A549 (cell line): ENCODE results near the gene JMJD8. TPM values are rescaled to one million over a fixed set of nuclear protein-coding genes. Genes with fewer than 3 reads are reported as not detected.
A peak's percentile ranks its signal among the peaks of the same experiment; 100 is the strongest.

Experiments used
- ATAC-seq, 2 experiments: fragments of 200-7000 bp in 1 of 2; fragments of >200 bp in 1 of 2; cut with Nextera tagmentation in 1 of 2; cut with Tn5 transposase in 1 of 2; 3 replicates each; pipeline versions ENCODE4 v1.8.0 to v1.9.1; 2018 to 2020; ENCODE audit warnings: mild to moderate bottlenecking in 1 of 2, moderate library complexity in 1 of 2
- CTCF ChIA-PET: fragments of 300-600 bp; sonication (Branson Sonifier 250); formaldehyde crosslinking; extraction: SDS; loops from one replicate; lab custom pipeline; 2021; ENCODE audit warnings: antibody characterized with exemption, inconsistent platforms; lab: Yijun Ruan, JAX
- POLR2A ChIA-PET: fragments of 350-600 bp; formaldehyde crosslinking; extraction: SDS; loops from one replicate; lab custom pipeline; 2021; ENCODE audit warnings: antibody characterized with exemption, inconsistent platforms; lab: Yijun Ruan, JAX
- DNase-seq, 2 experiments: peaks; one replicate each; pipeline versions ENCODE4 v3.0.0 to v3.0.0-alpha.2; 2011 to 2016; ENCODE audit warnings: low read depth in 1 of 2, low spot score in 1 of 2
- FAIRE-seq: peaks from 2 replicates; lab custom pipeline; 2011; peaks lifted over from hg19 to GRCh38; lab: Jason Lieb, UNC
- H3K27ac ChIP-seq, 2 experiments: fragments of >200 bp; sonication (Bioruptor Twin); formaldehyde crosslinking; 3 replicates each; pipeline ENCODE4 v1.5.1; 2016 to 2017
- H3K4me1 ChIP-seq: fragments of >200 bp; sonication (Bioruptor Twin); formaldehyde crosslinking; 3 replicates; pipeline ENCODE4 v1.6.1; 2016
- H3K4me2 ChIP-seq: fragments of >200 bp; sonication (Bioruptor Twin); formaldehyde crosslinking; 3 replicates; pipeline ENCODE4 v1.6.1; 2016
- H3K4me3 ChIP-seq: fragments of >200 bp; sonication (Bioruptor Twin); formaldehyde crosslinking; 3 replicates; pipeline ENCODE4 v1.5.1; 2016
- H3K9me3 ChIP-seq: fragments of >200 bp; sonication (Bioruptor Twin); formaldehyde crosslinking; 3 replicates; pipeline ENCODE4 v1.6.1; 2016
- CEBPB ChIP-seq, 2 experiments: fragments of >200 bp in 1 of 2; sonication (Bioruptor Twin) in 1 of 2; formaldehyde crosslinking in 1 of 2; IDR thresholded peaks; 2 replicates each; pipeline ENCODE4 v1.6.1; 2012 to 2016
- CHD2 ChIP-seq: fragments of 150-350 bp; IDR thresholded peaks from 2 replicates; pipeline ENCODE4 v1.6.1; 2014; ENCODE audit warnings: low read length; ENCODE audit not compliant: partially characterized antibody
- E2F6 ChIP-seq: IDR thresholded peaks from 2 replicates; pipeline ENCODE4 v1.6.1; 2012; ENCODE audit warnings: low read depth, borderline replicate concordance
- EHMT2 ChIP-seq: fragments of 200-600 bp; sonication (generic); IDR thresholded peaks from 2 replicates; pipeline ENCODE4 v1.6.1; 2016; ENCODE audit warnings: antibody characterized with exemption, low read depth, mild to moderate bottlenecking, moderate library complexity
- ELK1 ChIP-seq: fragments of 150-350 bp; IDR thresholded peaks from 2 replicates; pipeline ENCODE4 v1.6.1; 2014; ENCODE audit warnings: low read depth, mild to moderate bottlenecking, low read length
- ESRRA ChIP-seq: fragments of 150-350 bp; IDR thresholded peaks from 2 replicates; pipeline ENCODE4 v1.6.1; 2014; ENCODE audit warnings: mild to moderate bottlenecking, low read length, borderline replicate concordance
- FOXS1 ChIP-seq: fragments of 250-450 bp; sonication (Bioruptor Pico); IDR thresholded peaks from 2 replicates; pipeline ENCODE4 v1.5.0; 2020; ENCODE audit warnings: mild to moderate bottlenecking, moderate library complexity
- HOXB5 ChIP-seq: fragments of 250-450 bp; sonication (Bioruptor Pico); IDR thresholded peaks from 2 replicates; pipeline ENCODE4 v1.5.0; 2020; ENCODE audit warnings: mild to moderate bottlenecking, moderate library complexity
- JUN ChIP-seq, 2 experiments: fragments of >200 bp; sonication (Bioruptor Twin); formaldehyde crosslinking; IDR thresholded peaks; 2 replicates in 1 of 2; 3 replicates in 1 of 2; pipeline ENCODE4 v1.6.1; 2016 to 2017
- KDM5A ChIP-seq: fragments of 200-600 bp; sonication (generic); IDR thresholded peaks from 2 replicates; pipeline ENCODE4 v1.6.1; 2016; ENCODE audit warnings: antibody characterized with exemption, mild to moderate bottlenecking
- MYC ChIP-seq: IDR thresholded peaks from 2 replicates; pipeline ENCODE4 v1.6.1; 2012; ENCODE audit warnings: mild to moderate bottlenecking, inconsistent platforms, low read length, improper control_type of control experiment, borderline replicate concordance
- NR3C1 ChIP-seq: fragments of >200 bp; sonication (Bioruptor Twin); formaldehyde crosslinking; IDR thresholded peaks from 3 replicates; pipeline ENCODE4 v1.6.1; 2017
- PBX3 ChIP-seq: IDR thresholded peaks from 2 replicates; pipeline ENCODE4 v1.6.1; 2012
- RAD21 ChIP-seq, 2 experiments: fragments of >200 bp in 1 of 2; sonication (Bioruptor Twin) in 1 of 2; formaldehyde crosslinking in 1 of 2; IDR thresholded peaks in 1 of 2; conservative IDR thresholded peaks in 1 of 2; 2 replicates in 1 of 2; 3 replicates in 1 of 2; pipeline ENCODE4 v1.6.1; 2012 to 2018; ENCODE audit warnings: inconsistent platforms in 1 of 2
- REST ChIP-seq: fragments of 200-600 bp; sonication (generic); IDR thresholded peaks from 2 replicates; pipeline ENCODE4 v1.6.1; 2016; ENCODE audit warnings: antibody characterized with exemption, mild to moderate bottlenecking, moderate library complexity
- TFCP2L1 ChIP-seq: fragments of 250-450 bp; sonication (Bioruptor Pico); IDR thresholded peaks from 2 replicates; pipeline ENCODE4 v1.5.0; 2021; ENCODE audit warnings: mild to moderate bottlenecking
- ZNF302 ChIP-seq: fragments of 250-450 bp; sonication (Bioruptor Pico); IDR thresholded peaks from 2 replicates; pipeline ENCODE4 v1.9.0; 2021; ENCODE audit warnings: inconsistent platforms, mild to moderate bottlenecking, moderate library complexity
- WGBS: methylation state at CpG from one replicate; pipeline ENCODE4 v1.1.6; 2017; ENCODE audit errors: missing lambda C conversion rate; 5-methylcytosine and 5-hydroxymethylcytosine counted together
- polyA plus RNA-seq, 4 experiments: library from polyadenylated mRNA; depleted of rRNA in 3 of 4; stranded (reverse); fragments of >200 nt; fragmentation: RNase III in 1 of 4; extraction: RNeasy Plus Mini Kit Qiagen cat#74134 plus additional on column Dnase treatment in 1 of 4; gene quantifications; 2 replicates in 3 of 4; 3 replicates in 1 of 4; pipeline ENCODE4 v1.2.3, GENCODE V29; 2011 to 2017

Gene JMJD8
- polyA plus RNA-seq, 2 of the 4 experiments (the other 2 are of a cell fraction) = 37.5 to 72.6 TPM

- FAIRE-seq (no peak), ATAC-seq (no peak)
- CTCF ChIA-PET = interaction anchor here (1.4 kb wide), 2 partner anchors 13 to 15 kb away, joined by 5 read pairs; no protein-coding TSS in a partner anchor
- POLR2A ChIA-PET = interaction anchor here (1.5 kb wide), 1 partner anchor 10 kb away, joined by 3 read pairs; the partner anchor contains the start of gene METTL26
- TF ChIP-seq PBX3 = peak; percentile 35; the same call in 1 of the 2 replicates
- 0 out of 2 replicates have a peak, but pooled peaks have one; percentile 23 for TF ChIP-seq TFCP2L1 (CRISPR knock-in tag)
- no peak for TF ChIP-seq EHMT2
- no peak for TF ChIP-seq HOXB5 (CRISPR knock-in tag)
- no peak for TF ChIP-seq FOXS1
- peak in 1 of 2 experiments; percentile 62; a peak in 2 of 4 replicates for TF ChIP-seq CEBPB (IDR thresholded peaks at IDR 0.05)
- TF ChIP-seq JUN (IDR thresholded peaks at IDR 0.05) = 0 out of 5 replicates have a peak, but pooled peaks of 1 of the 2 experiments have one; percentile 14
- TF ChIP-seq, all 56 proteins: peak for 4
- Histone ChIP-seq H3K9me3 (no peaks in the 10 kb centered on the region), H3K4me2 (peak overlapping the region; percentile 43), H3K4me3 (no peak overlapping the region), H3K4me1 (peaks cover 54% of the 10 kb centered on the region), H3K27ac (peak overlapping the region in 1 of 2 experiments; percentile 46; a peak in 3 of 6 replicates)
- WGBS = 71% methylated on average over 32 of the region's 32 CpGs
- DNase-seq = no peak
Observed at GRCh38 chr16:645852-646678, 38.1 kb downstream of the JMJD8 start.

GRCh38 chr16:644556-644955 is 39.6 kb downstream of the JMJD8 start:
- H3K4me1 ChIP-seq = peaks cover 50% of the 10 kb centered on the region
- FAIRE-seq (no peak), DNase-seq (no peak)
- POLR2A ChIA-PET = interaction anchor here (1.5 kb wide), 1 partner anchor 8 kb away, joined by 3 read pairs; the partner anchor contains the start of gene METTL26
- no peaks in the 10 kb centered on the region for H3K9me3 ChIP-seq
- 0 out of 3 replicates have a peak overlapping the region, but pooled peaks have one; percentile 43 for H3K4me2 ChIP-seq
- CTCF ChIA-PET = no interaction called here
- TF ChIP-seq KDM5A (no peak), NR3C1 (no peak), ELK1 (no peak), JUN (IDR thresholded peaks at IDR 0.05) (no peak), MYC (no peak), REST (no peak), CHD2 (no peak), ZNF302 (CRISPR knock-in tag) (no peak)
- TF ChIP-seq, all 56 proteins: peak for 0
- no peak for ATAC-seq
- H3K4me3 ChIP-seq = no peak overlapping the region
- 95% methylated on average over 12 of the region's 12 CpGs for WGBS
- peak overlapping the region in 1 of 2 experiments; percentile 39; a peak in 2 of 6 replicates for H3K27ac ChIP-seq

GRCh38 chr16:643050-643368 is 41.1 kb downstream of the JMJD8 start:
- no peaks in the 10 kb centered on the region for H3K9me3 ChIP-seq
- CTCF ChIA-PET = interaction anchor here (0.6 to 2.0 kb wide), 5 partner anchors 14 to 95 kb away, joined by 3 to 10 read pairs (median 3); partner anchors contain the start of gene RAB40C
- no peak for ATAC-seq
- TF ChIP-seq RAD21 (conservative IDR thresholded peaks at IDR 0.05 in 1 of 2, IDR thresholded peaks at IDR 0.05 in 1 of 2) (no peak), ESRRA (no peak), E2F6 (no peak), FOXS1 (no peak)
- TF ChIP-seq, all 56 proteins: peak for 0
- no peak for DNase-seq
- FAIRE-seq = no peak
- H3K27ac ChIP-seq = peak overlapping the region; percentile 64 to 94; a peak in 5 of 6 replicates
- H3K4me3 ChIP-seq = peak overlapping the region; percentile 54; the same call in 2 of the 3 replicates
- POLR2A ChIA-PET = no interaction called here
- peaks cover 46% of the 10 kb centered on the region for H3K4me1 ChIP-seq
- H3K4me2 ChIP-seq = peak overlapping the region; percentile 86
- WGBS = 91% methylated on average over 11 of the region's 13 CpGs
